ENCODE results near the gene DEPDC1B. TPM values are rescaled to one million over a fixed set of nuclear protein-coding genes. Genes with fewer than 3 reads are reported as not detected.
"Not testable (repeated sequence)": the region's sequence is repeated elsewhere in the genome, so short reads cannot be mapped to it uniquely, and the experiment has no call there.

Gene DEPDC1B
- total RNA-seq, 6 experiments from 2014 or later, result 2.7 to 8.5 (median 6.5) TPM

GRCh38 chr5:60718166-60718892, 18.4 kb upstream of the DEPDC1B start:
- no peaks in the 10 kb centered on the region for H3K9me3 Mint-ChIP-seq
- TF ChIP-seq CTCF (IDR thresholded peaks at IDR 0.05), result no peak
- H3K27me3 Mint-ChIP-seq (ENCODE audit: insufficient read depth), result no peaks in the 10 kb centered on the region; the same call in none of the 2 replicates
- H3K4me3 Mint-ChIP-seq, result no peak overlapping the region
- H3K27ac Mint-ChIP-seq, result no peak overlapping the region
- DNase-seq, result no peak
- no peaks in the 10 kb centered on the region for H3K4me1 Mint-ChIP-seq (ENCODE audit: low read depth)
- H3K36me3 Mint-ChIP-seq (ENCODE audit: low read depth), result no peaks in the 10 kb centered on the region

GRCh38 chr5:60715201-60715928, 15.4 kb upstream of the DEPDC1B start:
- H3K27ac Mint-ChIP-seq; H3K27me3 Mint-ChIP-seq (ENCODE audit: insufficient read depth); H3K4me3 Mint-ChIP-seq; H3K9me3 Mint-ChIP-seq; H3K36me3 Mint-ChIP-seq (ENCODE audit: low read depth); H3K4me1 Mint-ChIP-seq (ENCODE audit: low read depth); DNase-seq: not testable (repeated sequence)

GRCh38 chr5:60712950-60713349, 13.0 kb upstream of the DEPDC1B start:
- Mint-ChIP-seq H3K36me3 (ENCODE audit: low read depth) (no peaks in the 10 kb centered on the region), H3K4me1 (ENCODE audit: low read depth) (no peaks in the 10 kb centered on the region), H3K9me3 (no peaks in the 10 kb centered on the region), H3K27me3 (ENCODE audit: insufficient read depth) (peaks cover 5% of the 10 kb centered on the region), H3K27ac (no peak overlapping the region), H3K4me3 (no peak overlapping the region)
- TF ChIP-seq CTCF (IDR thresholded peaks at IDR 0.05), result no peak
- no peak for DNase-seq

- not testable (repeated sequence) for H3K27ac Mint-ChIP-seq; H3K4me3 Mint-ChIP-seq; H3K9me3 Mint-ChIP-seq; H3K36me3 Mint-ChIP-seq (ENCODE audit: low read depth); DNase-seq; H3K4me1 Mint-ChIP-seq (ENCODE audit: low read depth); H3K27me3 Mint-ChIP-seq (ENCODE audit: insufficient read depth)
These were observed 11.9 kb upstream of the DEPDC1B start for GRCh38 chr5:60711892-60712291.

GRCh38 chr5:60710362-60710761, 10.4 kb upstream of the DEPDC1B start:
- H3K4me3 Mint-ChIP-seq, result no peak overlapping the region
- no peak for TF ChIP-seq CTCF (IDR thresholded peaks at IDR 0.05)
- H3K36me3 Mint-ChIP-seq (ENCODE audit: low read depth), result no peaks in the 10 kb centered on the region
- H3K9me3 Mint-ChIP-seq, result no peaks in the 10 kb centered on the region
- DNase-seq, result no peak
- peaks cover 6% of the 10 kb centered on the region for H3K27me3 Mint-ChIP-seq (ENCODE audit: insufficient read depth)
- no peak overlapping the region for H3K27ac Mint-ChIP-seq
- H3K4me1 Mint-ChIP-seq (ENCODE audit: low read depth), result no peaks in the 10 kb centered on the region

- Mint-ChIP-seq H3K4me3 (no peak overlapping the region), H3K36me3 (ENCODE audit: low read depth) (no peaks in the 10 kb centered on the region), H3K27ac (no peak overlapping the region), H3K4me1 (ENCODE audit: low read depth) (peaks cover 14% of the 10 kb centered on the region), H3K27me3 (ENCODE audit: insufficient read depth) (peaks cover 9% of the 10 kb centered on the region), H3K9me3 (no peaks in the 10 kb centered on the region)
- no peak for TF ChIP-seq CTCF (IDR thresholded peaks at IDR 0.05)
- no peak for DNase-seq
These were observed 5.2 kb upstream of the DEPDC1B start for GRCh38 chr5:60705144-60705543.

Data from HFFc6 (cell line).